ENCODE measurements around the gene TMC1. TPM values are rescaled to one million over a fixed set of nuclear protein-coding genes. Genes with fewer than 3 reads are reported as not detected.
"Not testable (repeated sequence)": the region's sequence is repeated elsewhere in the genome, so short reads cannot be mapped to it uniquely, and the experiment has no call there.

TMC1 gene
- total RNA-seq, 1 experiment from 2014 or later: not detected

DNA sequence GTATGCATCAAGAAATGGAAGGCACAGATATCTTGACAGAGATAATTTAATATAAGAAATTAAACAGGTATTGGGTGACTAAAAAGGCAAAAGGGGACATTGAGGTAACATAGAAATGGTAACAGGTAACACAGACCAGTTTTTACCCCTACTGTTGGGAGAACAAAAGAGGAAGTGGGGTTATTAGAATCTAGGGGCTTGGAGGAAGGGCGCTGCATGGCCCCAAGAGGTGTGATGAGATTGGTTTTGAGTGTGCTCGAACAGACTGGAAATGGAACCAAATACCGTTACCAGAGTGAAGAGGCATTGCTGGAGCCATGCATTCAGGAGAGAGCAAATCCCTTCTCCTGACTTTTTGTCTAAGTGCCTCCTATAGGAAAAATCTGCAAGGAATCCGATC is 237.5 kb downstream of the TMC1 start:
- no peak for DNase-seq (ENCODE audit: low read depth)

DNA sequence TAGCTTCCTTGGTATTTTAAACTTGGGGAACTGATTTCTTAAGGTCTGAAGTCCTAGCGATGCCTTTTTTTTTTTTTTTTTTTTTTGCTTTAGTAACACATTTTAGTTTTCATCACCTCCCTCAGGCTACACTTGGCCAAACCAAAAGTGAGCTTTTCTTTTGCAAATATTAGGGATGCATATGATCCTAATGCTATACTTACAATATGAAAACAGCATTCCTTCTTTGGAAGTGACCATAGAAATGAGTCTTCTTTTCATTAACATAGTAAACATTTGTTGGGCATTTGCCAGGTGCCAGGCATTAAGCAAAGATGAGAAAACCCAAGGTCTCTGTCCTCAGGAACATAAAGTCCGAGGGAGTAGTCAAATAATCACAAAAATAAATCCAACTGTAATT is 241.6 kb downstream of the TMC1 start:
- DNase-seq (ENCODE audit: low read depth): no peak

DNA sequence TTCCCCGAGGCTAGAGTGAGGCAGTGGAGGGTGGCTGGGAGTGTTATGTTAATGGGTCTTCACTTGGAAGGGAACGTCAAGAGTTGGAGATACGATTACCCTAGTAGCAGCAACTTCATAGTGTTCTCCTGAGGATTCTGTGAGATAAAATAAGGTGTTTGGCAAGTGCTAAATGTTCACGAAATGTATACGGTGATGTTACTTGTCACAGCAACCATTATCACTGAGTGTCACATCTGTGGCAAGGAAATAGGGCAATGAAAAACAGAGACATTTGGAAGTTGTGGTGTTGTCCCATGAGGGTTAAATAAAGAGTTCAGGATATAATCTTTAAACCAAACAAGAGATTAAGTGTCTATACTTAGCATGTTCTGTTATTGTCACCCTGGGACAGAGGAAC is 248.1 kb downstream of the TMC1 start:
- no peak for DNase-seq (ENCODE audit: low read depth)

DNA sequence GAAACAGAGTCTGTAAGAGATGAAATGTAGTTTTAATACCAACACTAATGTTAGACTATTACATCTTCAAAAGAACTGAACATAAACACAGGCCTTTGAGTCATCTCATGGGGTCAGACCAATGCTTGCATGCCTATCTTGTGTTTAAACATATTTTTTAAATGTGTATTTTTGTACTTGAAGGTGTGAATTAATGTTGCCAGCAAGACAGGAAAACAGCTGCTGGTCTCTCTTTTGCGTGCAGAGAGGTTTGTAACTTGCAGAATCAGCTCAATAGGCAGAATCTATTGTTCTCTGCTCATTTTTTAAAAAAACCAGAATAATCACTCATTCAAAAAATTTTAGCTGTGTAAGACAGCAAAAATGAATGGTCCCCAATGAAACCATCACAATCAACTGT is 251.3 kb downstream of the TMC1 start:
- no peak for DNase-seq (ENCODE audit: low read depth)

DNA sequence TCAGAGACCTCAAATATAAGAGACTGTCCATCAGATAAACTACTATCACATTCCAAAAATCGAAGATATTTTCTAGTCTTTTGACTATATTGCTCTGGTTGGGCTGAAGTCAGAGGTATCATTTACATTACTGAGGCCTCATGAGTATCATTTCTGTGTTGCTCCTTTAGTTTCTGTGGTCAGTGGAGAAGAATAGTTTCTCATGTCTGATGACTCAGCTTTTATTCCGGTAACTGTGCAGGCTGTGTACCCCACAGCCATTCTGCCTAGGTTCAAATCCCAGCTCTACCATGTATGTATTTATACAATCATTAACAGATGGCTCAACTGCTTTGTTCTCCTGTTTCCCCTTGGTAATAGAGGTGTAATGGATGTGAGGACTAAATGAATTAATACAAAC is 252.2 kb downstream of the TMC1 start:
- DNase-seq (ENCODE audit: low read depth): no peak

DNA sequence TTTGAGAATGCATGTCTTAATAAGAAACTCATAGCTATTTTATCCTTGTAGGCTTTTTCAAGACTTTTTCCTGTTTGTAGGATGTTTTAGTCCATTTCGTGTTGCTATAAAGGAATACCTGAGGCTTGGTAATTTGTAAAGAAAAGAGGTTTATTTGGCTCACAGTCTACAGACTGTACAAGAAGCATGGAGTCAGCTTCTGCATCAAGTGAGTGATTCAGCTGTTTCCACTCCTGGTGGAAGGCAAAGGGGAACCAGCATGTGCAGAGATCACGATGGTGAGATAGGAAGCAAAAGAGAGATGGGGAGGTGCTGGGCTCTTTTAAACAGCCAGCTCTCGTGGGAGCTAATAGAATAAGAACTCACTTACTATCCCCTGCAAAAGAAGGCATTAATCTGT is 254.2 kb downstream of the TMC1 start:
- DNase-seq (ENCODE audit: low read depth): no peak

DNA sequence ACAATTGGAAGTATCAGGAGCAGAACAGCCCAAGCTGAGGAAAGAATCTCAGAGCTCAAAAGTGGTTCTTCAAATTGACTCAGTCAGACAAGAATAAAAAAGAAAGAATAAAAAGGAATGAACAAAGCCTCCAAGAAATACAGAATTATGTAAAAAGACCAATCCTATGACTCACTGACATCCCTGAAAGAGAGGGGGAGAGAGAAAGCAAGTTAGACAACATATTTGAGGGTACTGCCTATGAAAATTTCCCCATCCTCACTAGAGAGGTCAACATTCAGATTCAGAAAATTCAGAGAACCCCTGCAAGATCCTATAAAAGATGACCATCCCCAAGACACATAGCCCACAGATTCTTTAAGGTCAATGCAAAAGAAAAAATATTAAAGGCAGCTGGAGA is 258.2 kb downstream of the TMC1 start:
- DNase-seq (ENCODE audit: low read depth): no peak

DNA sequence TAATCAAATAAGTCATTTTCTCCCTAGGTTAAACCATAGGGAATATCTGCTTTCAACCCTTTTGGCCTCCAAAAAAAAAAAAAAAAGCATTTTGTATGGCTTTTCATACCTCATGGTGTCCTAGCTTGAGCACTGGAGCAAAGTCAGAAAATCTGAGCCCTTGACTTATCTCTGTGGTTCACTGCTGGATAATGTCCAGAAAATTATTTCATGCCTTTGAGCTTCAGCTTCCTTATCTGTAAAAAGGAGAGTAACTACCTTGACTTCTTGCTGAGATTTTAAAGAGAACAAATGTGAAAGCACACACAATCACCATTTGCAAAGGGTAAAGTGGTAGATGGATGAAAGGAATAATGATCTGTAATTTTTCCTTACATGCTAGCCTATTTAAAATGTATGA is 265.5 kb downstream of the TMC1 start:
- DNase-seq (ENCODE audit: low read depth): no peak

DNA sequence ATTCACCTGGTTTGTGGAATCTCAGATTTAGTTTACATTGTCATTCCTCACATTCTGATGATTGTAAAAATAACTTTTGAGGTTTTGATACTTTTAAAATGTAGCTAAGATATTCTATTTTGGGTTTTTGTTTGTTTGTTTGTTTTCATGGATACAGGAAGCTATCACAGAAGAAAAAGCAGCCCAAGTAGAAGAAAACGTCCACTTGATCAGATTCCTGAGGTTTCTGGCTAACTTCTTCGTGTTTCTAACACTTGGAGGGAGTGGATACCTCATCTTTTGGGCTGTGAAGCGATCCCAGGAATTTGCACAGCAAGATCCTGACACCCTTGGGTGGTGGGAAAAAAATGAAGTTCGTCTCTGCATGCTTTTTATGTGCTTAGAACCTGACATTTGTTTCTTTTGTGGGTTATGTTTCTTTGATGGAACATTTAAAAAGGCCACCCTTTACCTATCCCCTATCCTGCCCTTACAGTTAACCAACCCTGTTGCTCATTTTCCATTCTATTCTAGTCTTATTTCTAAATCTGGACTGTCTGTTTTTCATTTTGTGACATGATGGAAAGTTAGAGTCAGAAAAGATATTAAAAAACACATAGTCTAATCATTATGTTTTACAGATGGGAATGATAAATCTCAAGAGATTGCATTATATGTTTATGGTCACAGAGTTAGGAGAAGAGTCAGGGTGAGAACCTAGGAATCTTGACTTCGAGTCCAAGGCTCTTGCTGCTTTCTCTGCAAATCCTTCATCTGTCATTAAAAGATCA is 267.7 kb downstream of the TMC1 start:
- DNase-seq (ENCODE audit: low read depth): no peak

DNA sequence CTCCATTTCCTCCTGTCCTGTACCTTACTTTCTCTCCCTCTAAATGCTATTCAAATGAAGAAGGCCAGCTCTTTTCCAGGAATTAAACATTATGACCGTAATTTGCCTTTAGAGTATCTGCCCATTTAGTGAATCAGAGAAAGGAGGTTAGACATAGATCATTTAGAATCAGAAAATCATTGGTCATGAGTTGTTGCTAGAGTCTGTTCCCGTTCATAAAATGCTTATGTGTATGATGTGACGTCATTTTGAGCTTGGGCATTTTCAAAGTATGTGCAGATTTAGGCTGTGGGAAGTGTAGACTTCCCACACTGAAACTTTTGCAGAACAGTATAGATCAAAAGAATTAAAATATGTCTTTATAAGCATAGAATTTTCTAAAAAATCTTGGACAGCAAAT is 268.5 kb downstream of the TMC1 start:
- no peak for DNase-seq (ENCODE audit: low read depth)

DNA sequence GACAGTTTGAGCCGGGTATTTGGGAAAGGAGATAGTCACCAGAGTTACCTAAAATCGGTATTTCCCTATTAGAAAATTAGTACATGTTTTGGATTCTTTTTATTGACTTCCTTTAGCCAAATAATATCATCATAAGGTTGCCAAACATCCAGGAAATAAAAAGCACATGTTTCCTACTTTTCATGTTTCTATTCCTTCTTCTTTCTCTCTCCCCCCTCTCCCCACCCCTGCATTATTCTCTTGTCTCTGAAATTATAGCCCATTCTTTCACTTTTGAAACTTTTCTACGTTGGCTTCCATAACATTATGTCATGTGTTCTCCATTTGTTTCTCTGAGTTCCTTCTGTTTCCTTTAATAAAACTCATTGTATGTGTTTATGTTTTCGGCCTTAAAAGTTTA is 269.6 kb downstream of the TMC1 start:
- no peak for DNase-seq (ENCODE audit: low read depth)

DNA sequence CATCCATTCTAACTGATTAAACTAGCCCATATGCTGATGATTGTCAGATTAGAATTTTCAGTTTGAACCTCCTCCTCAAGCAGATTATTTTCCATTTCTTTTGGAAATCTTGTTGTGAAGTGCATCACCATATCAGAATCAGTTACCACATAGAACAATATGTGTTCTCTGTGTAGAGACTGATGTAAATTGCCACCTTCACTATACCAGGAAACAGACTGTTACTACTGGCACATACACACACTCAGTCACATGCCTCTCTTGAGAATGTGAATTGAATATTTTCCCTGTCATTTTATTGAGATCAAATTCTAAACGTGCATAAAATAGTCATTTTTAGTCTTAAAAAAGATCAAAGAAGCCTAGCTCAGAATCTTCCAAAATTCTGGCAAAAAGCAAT is 270.0 kb downstream of the TMC1 start:
- no peak for DNase-seq (ENCODE audit: low read depth)

DNA sequence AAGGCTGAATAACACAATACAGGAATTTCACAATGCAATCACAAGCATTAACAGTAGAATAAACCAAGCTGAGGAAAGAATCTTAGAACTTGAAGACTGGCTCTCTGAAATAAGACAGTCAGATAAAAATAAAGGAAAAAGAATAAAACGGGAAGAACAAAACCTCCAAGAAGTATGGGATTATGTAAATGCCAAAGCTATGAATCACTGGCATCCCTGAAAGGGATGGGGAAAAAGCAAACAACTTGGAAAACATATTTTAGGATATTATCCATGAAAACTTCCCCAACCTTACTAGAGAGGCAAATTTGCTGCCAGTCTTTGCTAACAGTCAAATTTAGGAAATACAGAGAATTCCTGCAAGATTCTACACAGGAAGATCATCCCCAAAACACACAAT is 273.5 kb downstream of the TMC1 start:
- DNase-seq (ENCODE audit: low read depth): no peak

DNA sequence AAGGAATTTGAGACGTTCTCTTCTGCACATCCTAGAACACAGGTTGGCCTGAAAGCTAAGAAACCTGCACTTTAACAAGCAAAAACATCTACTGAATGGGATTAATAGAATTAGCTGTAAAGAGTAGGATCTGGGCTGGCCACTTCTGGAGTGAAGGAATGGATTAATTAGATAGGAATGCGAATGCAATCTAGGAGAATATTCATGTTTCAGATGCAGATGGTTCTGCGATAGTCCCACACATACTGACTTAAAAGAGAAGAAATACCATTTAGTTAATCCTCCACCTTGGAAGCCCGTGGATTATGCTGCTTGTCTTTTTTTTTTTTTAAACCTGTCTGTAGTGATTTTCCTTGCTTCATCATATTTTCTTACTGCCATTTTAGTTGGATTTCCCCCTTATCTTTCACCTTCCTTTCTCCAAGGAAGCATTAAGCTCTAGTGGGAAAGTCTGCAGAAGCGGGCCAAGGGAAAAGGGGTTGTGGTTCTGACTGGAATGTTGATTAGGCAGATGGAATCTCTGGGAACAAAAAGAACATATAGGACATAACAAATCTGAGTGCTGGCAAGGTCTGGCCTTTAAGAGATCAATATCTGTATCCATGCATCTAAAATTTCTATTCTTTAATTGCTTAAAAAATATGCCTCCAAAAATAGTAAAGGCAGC is 279.1 kb downstream of the TMC1 start:
- no peak for DNase-seq (ENCODE audit: low read depth)

DNA sequence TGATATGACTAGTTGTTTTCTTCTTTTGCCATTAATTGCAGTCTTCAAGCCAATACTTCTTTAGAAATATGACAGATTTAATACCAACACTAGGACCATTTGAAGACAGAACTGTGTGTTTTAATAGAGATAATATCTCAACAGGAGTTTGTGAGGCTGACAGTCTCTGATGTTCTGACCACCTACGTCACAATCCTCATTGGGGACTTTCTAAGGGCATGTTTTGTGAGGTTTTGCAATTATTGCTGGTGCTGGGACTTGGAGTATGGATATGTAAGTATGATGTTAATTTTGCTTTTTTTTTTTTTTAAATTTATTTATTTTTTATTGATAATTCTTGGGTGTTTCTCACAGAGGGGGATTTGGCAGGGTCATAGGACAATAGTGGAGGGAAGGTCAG is 283.8 kb downstream of the TMC1 start:
- no peak for DNase-seq (ENCODE audit: low read depth)

DNA sequence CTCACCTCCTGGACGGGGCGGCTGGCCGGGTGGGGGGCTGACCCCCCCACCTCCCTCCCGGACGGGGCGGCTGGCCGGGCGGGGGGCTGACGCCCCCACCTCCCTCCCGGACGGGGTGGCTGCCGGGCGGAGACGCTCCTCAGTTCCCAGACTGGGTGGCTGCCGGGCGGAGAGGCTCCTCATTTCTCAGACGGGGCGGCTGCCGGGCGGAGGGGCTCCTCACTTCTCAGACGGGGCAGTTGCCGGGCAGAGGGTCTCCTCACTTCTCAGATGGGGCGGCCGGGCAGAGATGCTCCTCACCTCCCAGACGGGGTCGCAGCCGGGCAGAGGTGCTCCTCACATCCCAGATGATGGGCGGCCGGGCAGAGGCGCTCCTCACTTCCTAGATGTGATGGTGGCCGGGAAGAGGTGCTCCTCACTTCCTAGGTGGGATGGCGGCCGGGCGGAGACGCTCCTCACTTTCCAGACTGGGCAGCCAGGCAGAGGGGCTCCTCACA is 285.0 kb downstream of the TMC1 start:
- DNase-seq (ENCODE audit: low read depth): not testable (repeated sequence)

DNA sequence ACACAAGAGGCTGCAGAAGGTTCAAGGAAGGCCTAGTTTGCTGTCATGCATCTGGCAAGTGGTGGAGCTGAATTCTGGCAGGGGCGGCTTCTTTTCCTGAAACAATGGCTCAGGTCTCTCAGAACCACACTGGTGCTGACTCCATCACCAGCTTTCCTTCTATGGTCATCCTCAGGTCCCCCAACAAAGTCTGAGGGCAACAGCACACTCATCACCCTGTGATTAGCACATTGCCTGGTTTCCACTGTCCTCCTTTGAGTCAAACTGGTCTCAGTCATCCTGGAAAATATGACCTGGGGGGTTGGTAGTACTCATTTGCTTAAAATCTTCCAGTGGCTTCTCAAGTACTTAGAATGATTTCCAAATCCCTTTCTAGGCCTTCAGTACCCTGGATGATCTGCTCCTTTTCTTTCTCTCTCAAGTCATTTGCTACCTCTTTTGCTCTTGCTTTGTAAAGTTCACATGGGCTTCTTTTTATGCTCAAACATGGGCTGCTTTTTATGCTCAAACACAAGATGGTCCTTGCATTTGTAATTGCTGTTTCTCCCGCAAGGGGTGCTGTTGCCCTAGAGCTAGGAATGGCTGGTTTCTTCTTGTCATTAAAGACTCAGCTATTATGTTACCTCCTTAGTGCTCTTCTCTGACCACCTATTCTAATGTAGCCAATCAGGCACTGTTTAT is 286.5 kb downstream of the TMC1 start:
- DNase-seq (ENCODE audit: low read depth): peak; percentile 3

DNA sequence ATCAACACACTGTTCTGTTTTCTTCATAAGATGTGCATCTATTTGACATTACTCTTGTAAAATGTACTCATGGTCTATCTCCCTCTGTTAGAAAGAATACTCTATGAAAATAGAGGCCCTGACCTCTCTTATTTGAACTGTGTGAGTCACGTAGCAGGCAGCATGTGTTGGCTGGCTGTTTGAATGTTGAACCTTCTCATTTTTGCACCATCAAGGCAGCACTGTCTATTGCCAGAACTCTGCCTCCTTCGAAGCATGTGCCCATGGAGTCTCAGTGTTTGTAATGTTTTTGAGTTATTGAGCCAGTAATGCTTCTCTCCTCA is 287.0 kb downstream of the TMC1 start:
- DNase-seq (ENCODE audit: low read depth): no peak

DNA sequence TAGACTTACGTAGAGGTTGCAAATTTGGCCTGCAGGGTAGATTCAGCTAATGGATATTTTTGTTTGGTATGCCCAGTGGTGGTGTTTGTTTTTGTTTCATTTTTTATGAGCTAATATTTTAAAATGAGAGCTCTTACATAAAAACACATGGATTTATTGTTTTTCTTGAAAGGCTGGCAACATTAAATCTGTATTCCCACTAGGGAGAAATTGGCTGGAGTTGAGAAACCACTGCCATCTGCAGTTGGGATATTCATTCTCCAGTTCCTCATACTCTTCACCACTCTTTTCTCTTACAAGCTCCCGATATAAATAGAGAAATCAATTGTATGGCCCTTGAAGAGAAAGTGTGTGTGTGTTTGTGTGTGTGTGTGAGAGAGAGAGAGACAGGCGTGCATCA is 288.2 kb downstream of the TMC1 start:
- DNase-seq (ENCODE audit: low read depth): no peak

DNA sequence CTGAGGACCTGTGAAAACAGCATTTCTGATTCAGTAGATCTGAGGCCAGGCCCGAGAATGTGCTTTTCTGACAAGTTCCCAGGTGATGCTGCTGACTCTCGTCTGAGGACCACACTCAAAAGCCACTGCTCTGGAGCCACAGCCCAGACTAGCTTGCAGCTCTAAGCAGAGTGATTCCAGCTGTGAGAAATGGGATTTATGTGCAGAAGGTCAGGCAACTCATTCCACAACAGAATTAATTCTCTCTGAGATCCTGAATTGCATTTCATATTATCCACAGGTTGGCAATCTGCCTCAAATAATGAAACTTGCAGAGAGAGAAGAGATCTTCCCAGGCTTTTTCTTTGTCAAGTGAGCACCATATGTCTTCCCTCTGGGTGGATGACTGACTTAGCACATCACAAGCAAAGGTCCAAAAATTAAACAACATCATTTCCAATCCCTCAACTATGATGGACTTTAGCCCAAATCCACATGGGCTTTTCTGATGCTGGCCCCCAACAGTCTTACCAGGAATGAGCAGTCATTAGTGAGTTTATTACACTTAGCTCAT is 291.2 kb downstream of the TMC1 start:
- no peak for DNase-seq (ENCODE audit: low read depth)

DNA sequence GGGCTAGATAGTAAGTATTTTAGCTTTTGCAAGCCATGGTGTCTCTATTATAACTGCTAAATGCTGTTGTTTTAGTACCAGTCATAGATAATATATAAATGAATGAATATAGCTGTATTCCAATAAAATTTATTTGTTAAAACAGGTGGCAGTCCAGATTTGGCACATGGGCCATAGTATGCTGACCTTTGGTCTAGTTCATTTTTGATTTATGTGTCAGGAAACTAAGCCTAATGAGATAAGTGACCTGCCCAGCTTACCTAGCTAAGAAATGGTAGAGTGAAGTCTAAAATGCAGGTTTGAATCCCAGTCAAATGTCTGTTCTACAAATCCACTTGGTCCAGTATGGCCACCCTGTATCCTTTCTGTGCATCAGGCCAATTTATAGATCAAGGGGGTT is 292.1 kb downstream of the TMC1 start:
- no peak for DNase-seq (ENCODE audit: low read depth)

DNA sequence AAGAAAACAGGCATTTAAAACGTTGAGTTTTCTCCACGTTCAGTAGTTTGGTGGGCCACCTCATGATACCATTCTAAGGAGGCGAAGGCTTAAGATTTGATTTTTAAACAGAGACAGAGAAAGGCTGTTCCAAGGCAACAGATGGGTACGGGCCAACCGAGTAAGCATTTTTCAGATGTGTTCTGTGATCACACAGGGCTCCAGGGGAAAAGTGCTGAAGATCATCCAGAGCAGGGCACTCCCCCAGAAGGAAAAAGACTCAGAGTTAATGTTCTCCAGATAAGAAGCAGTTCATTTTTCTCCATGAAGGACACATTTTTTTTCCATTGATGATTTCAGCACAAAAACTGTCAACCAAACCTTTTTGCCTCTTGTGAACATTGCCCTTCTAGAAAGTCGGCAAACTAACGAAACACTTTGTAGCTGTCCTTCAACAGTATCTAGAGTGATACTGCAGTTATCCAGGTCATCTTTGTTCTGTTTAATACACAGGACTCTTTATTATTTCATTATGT is 292.7 kb downstream of the TMC1 start:
- no peak for DNase-seq (ENCODE audit: low read depth)

DNA sequence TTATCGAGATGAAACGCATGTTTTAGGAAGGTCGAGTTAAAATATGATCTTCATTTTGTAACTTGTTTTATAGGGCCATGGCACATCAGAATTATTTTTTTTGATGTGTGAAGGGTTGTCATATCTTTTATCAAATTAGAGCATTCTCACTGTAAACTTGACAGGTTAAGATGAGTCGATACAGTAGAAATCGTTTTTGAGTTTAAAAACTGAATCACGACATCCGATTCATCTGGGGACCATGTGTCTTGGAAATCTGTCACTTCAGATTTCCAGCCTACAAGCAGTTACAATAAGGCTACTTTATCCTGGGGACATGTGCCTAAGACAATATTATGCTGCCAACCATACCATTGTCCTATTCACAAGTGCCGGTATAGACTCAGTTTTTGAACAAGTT is 295.3 kb downstream of the TMC1 start:
- no peak for DNase-seq (ENCODE audit: low read depth)
